ENCODE data around the gene STX7.

- TF ChIP-seq MYC (IDR thresholded peaks at IDR 0.05; ENCODE audit: low read depth, low read length) (no peak), CTCF (IDR thresholded peaks at IDR 0.05; ENCODE audit: extremely low read depth in 1 of 2, insufficient read depth in 1 of 2, low read depth in 1 of 2, low read length in 2 of 2) (no peak), MAX (IDR thresholded peaks at IDR 0.05; ENCODE audit: insufficient read depth, insufficient read length) (no peak)
Observed at GRCh38 chr6:132413499-132413802, 99.5 kb downstream of the STX7 start.

All from endothelial cell of umbilical vein (primary cell).